Spleen (tissue), 7 donors: ENCODE measurements around the gene MYO5B.

Source experiments
- POLR2A ChIP-seq, 3 donors: fragments of 450-650 bp; IDR thresholded peaks; one replicate each; pipeline ENCODE4 v1.5.1; 2017; ENCODE audit warnings: antibody characterized with exemption in 3 of 3, mild to moderate bottlenecking in 1 of 3
- POLR2AphosphoS5 ChIP-seq, 3 donors: sonication (generic); formaldehyde crosslinking; IDR thresholded peaks; one replicate each; pipeline ENCODE4 v1.5.1; 2017; ENCODE audit warnings: antibody characterized with exemption in 3 of 3
- TF ChIP-seq, protein P1 (sequence below), 11 experiments: fragments of 200-600 bp in 7 of 11; fragments of 450-650 bp in 4 of 11; sonication (generic) in 4 of 11; IDR thresholded peaks in 8 of 11; conservative IDR thresholded peaks in 3 of 11; 1 replicate in 7 of 11; 2 replicates in 4 of 11; pipeline versions ENCODE4 v1.4.0 to v1.8.0; 2016 to 2021; ENCODE audit warnings: antibody characterized with exemption in 11 of 11, inconsistent platforms in 4 of 11, mild to moderate bottlenecking in 1 of 11
- donor health status: DM: no; HTN: no; CAD: no; lungs with moderate emphysema.
- donor health status: DM: no; HTN: no; CAD: no.
- donor health status: DM: no; HTN: no; CAD: no.

- TF ChIP-seq POLR2AphosphoS5 (IDR thresholded peaks at IDR 0.05) (no peak), POLR2A (IDR thresholded peaks at IDR 0.05) (no peak)
- TF ChIP-seq, protein P1, sequence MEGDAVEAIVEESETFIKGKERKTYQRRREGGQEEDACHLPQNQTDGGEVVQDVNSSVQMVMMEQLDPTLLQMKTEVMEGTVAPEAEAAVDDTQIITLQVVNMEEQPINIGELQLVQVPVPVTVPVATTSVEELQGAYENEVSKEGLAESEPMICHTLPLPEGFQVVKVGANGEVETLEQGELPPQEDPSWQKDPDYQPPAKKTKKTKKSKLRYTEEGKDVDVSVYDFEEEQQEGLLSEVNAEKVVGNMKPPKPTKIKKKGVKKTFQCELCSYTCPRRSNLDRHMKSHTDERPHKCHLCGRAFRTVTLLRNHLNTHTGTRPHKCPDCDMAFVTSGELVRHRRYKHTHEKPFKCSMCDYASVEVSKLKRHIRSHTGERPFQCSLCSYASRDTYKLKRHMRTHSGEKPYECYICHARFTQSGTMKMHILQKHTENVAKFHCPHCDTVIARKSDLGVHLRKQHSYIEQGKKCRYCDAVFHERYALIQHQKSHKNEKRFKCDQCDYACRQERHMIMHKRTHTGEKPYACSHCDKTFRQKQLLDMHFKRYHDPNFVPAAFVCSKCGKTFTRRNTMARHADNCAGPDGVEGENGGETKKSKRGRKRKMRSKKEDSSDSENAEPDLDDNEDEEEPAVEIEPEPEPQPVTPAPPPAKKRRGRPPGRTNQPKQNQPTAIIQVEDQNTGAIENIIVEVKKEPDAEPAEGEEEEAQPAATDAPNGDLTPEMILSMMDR (IDR thresholded peaks at IDR 0.05 in 8 of 11, conservative IDR thresholded peaks at IDR 0.05 in 3 of 11), result no peak
Observed at GRCh38 chr18:49874238-49874637, 320.7 kb downstream of the MYO5B start.
